MM.1S (cell line): ENCODE results near the gene HYDIN.

Experiments
- CTCF ChIP-seq: fragments of 300-600 bp; sonication (generic); IDR thresholded peaks from 2 replicates; pipeline ENCODE4 v1.5.1; 2016; ENCODE audit warnings: antibody characterized with exemption, low read length, mixed read lengths
- EZH2 ChIP-seq: fragments of 300-600 bp; sonication (generic); optimal IDR thresholded peaks from 2 replicates; pipeline ENCODE3; 2017; ENCODE audit warnings: low read depth, mild to moderate bottlenecking, antibody characterized with exemption, low read length, mixed read lengths
- EZH2phosphoT487 ChIP-seq: fragments of 300-600 bp; sonication (generic); IDR thresholded peaks from 2 replicates; pipeline ENCODE4 v1.6.1; 2018; ENCODE audit warnings: antibody characterized with exemption, low read length

GRCh38 chr16:71217506-71217905, 13.0 kb downstream of the HYDIN start:
- TF ChIP-seq CTCF (no peak), EZH2 (no peak), EZH2phosphoT487 (no peak)
